Fibroblast of pulmonary artery (primary cell): ENCODE measurements around the gene SDC3.

Source experiments
- DNase-seq: peaks from one replicate; pipeline ENCODE4 v3.0.0-alpha.2; 2010; ENCODE audit warnings: low read depth
- H3K4me3 ChIP-seq: replicated peaks from 2 replicates; pipeline ENCODE4 v1.5.1; 2011; ENCODE audit warnings: low read depth, mild to moderate bottlenecking, control low read depth, low read length, moderate library complexity
- CTCF ChIP-seq: IDR thresholded peaks from 2 replicates; pipeline ENCODE4 v1.5.1; 2011; ENCODE audit warnings: mild to moderate bottlenecking, control low read depth, low read length, inconsistent platforms; ENCODE audit errors: missing control alignments

The SDC3 gene

GRCh38 chr1:30844631-30845030 is 63.9 kb downstream of the SDC3 start:
- TF ChIP-seq CTCF, result no peak
- no peak overlapping the region for H3K4me3 ChIP-seq

GRCh38 chr1:30842697-30843354 is 65.7 kb downstream of the SDC3 start:
- no peak for TF ChIP-seq CTCF
- peak; percentile 48 for DNase-seq
- no peak overlapping the region for H3K4me3 ChIP-seq

More at GRCh38 chr1:30844631-30845030, 63.9 kb downstream of the SDC3 start:
- DNase-seq, result no peak

GRCh38 chr1:30840904-30841598 is 67.5 kb downstream of the SDC3 start:
- no peak overlapping the region for H3K4me3 ChIP-seq
- peak; percentile 60 for DNase-seq
- TF ChIP-seq CTCF, result no peak

GRCh38 chr1:30839827-30840359 is 68.7 kb downstream of the SDC3 start:
- no peak overlapping the region for H3K4me3 ChIP-seq
- DNase-seq, result no peak
- no peak for TF ChIP-seq CTCF

GRCh38 chr1:30838996-30839395 is 69.6 kb downstream of the SDC3 start:
- DNase-seq, result no peak
- no peak for TF ChIP-seq CTCF
- H3K4me3 ChIP-seq, result no peak overlapping the region

GRCh38 chr1:30837653-30838052 is 70.9 kb downstream of the SDC3 start:
- DNase-seq, result peak; percentile 41
- TF ChIP-seq CTCF, result no peak

More at GRCh38 chr1:30837653-30838052, 70.9 kb downstream of the SDC3 start:
- no peak overlapping the region for H3K4me3 ChIP-seq
